Hepatocyte (in vitro differentiated cells): ENCODE measurements around the gene AKAP13. TPM values are rescaled to one million over a fixed set of nuclear protein-coding genes. Genes with fewer than 3 reads are reported as not detected.

Experiments used
- DNase-seq: peaks from one replicate; pipeline ENCODE4 v3.0.0-alpha.2; 2016; ENCODE audit warnings: low spot score
- H2AFZ ChIP-seq: fragments of 200-600 bp; sonication (generic); 2 replicates; pipeline ENCODE4 v1.6.0; 2016; ENCODE audit warnings: antibody characterized with exemption, mild to moderate bottlenecking
- H3K27ac ChIP-seq: fragments of 200-600 bp; sonication (generic); 2 replicates; pipeline ENCODE4 v1.5.1; 2016; ENCODE audit warnings: mild to moderate bottlenecking
- H3K27me3 ChIP-seq: fragments of 200-600 bp; sonication (generic); 2 replicates; pipeline ENCODE4 v1.6.1; 2016
- H3K36me3 ChIP-seq: fragments of 200-600 bp; sonication (generic); replicated peaks from 2 replicates; pipeline ENCODE4 v1.5.1; 2016; ENCODE audit warnings: low read depth; ENCODE audit not compliant: insufficient read depth
- H3K4me1 ChIP-seq: fragments of 200-600 bp; sonication (generic); 2 replicates; pipeline ENCODE4 v1.5.1; 2016; ENCODE audit warnings: mild to moderate bottlenecking, moderate library complexity; ENCODE audit not compliant: insufficient read depth
- H3K4me2 ChIP-seq: fragments of 200-600 bp; sonication (generic); 2 replicates; pipeline ENCODE4 v1.6.0; 2016
- H3K4me3 ChIP-seq: fragments of 200-600 bp; sonication (generic); 2 replicates; pipeline ENCODE4 v1.5.1; 2016; ENCODE audit warnings: mild to moderate bottlenecking
- H3K79me2 ChIP-seq: fragments of 200-600 bp; sonication (generic); 2 replicates; pipeline ENCODE4 v1.6.0; 2017; ENCODE audit warnings: mild to moderate bottlenecking
- H3K9me2 ChIP-seq: fragments of 200-600 bp; sonication (generic); replicated peaks from 2 replicates; pipeline ENCODE4 v1.6.0; 2017; ENCODE audit warnings: mild to moderate bottlenecking; ENCODE audit not compliant: insufficient read depth
- H3K9me3 ChIP-seq: fragments of 200-600 bp; sonication (generic); 2 replicates; pipeline ENCODE4 v1.5.1; 2016; ENCODE audit warnings: low read depth, mild to moderate bottlenecking
- H4K20me1 ChIP-seq: fragments of 200-600 bp; sonication (generic); 2 replicates; pipeline ENCODE4 v1.6.0; 2016; ENCODE audit warnings: mild to moderate bottlenecking; ENCODE audit not compliant: insufficient read depth, poor library complexity, severe bottlenecking
- CTCF ChIP-seq: fragments of 200-600 bp; sonication (generic); IDR thresholded peaks from 2 replicates; pipeline ENCODE4 v1.5.1; 2016; ENCODE audit warnings: antibody characterized with exemption, mild to moderate bottlenecking; ENCODE audit not compliant: poor library complexity
- EZH2 ChIP-seq: fragments of 200-600 bp; sonication (generic); IDR thresholded peaks from 2 replicates; pipeline ENCODE4 v1.6.1; 2016; ENCODE audit warnings: antibody characterized with exemption, mild to moderate bottlenecking, borderline replicate concordance
- EZH2phosphoT487 ChIP-seq: fragments of 200-600 bp; sonication (generic); IDR thresholded peaks from one replicate; pipeline ENCODE4 v1.6.1; 2018; ENCODE audit warnings: antibody characterized with exemption, mild to moderate bottlenecking, low read depth, moderate library complexity; ENCODE audit not compliant: unreplicated experiment, severe bottlenecking
- WGBS: methylation state at CpG from one replicate; pipeline ENCODE4 v1.1.6; 2016; ENCODE audit warnings: low lambda C conversion rate; ENCODE audit errors: missing lambda C conversion rate; 5-methylcytosine and 5-hydroxymethylcytosine counted together
- polyA plus RNA-seq: library from polyadenylated mRNA; unstranded; fragments of >200 nt; fragmentation: Nextera tagmentation; extraction: Ambion mirVana; gene quantifications from 2 replicates; pipeline ENCODE4 v1.2.1, GENCODE V29; 2016
- total RNA-seq: library from RNA; depleted of rRNA; stranded (reverse); fragments of >200 nt; gene quantifications from 2 replicates; pipeline ENCODE4 v1.2.3, GENCODE V29; 2014

AKAP13 gene
- total and polyA plus RNA-seq, 2 experiments from 2014 or later = 55.6 to 80.9 TPM

GRCh38 chr15:85782064-85782463, 401.7 kb downstream of the AKAP13 start:
- Histone ChIP-seq H3K4me2 (no peak overlapping the region), H3K4me3 (no peak overlapping the region), H3K79me2 (peaks cover 86% of the 10 kb centered on the region), H3K36me3 (no peaks in the 10 kb centered on the region), H3K27ac (no peak overlapping the region), H3K9me3 (no peaks in the 10 kb centered on the region), H3K4me1 (peaks cover 18% of the 10 kb centered on the region), H4K20me1 (peaks cover 7% of the 10 kb centered on the region), H3K27me3 (no peaks in the 10 kb centered on the region), H2AFZ (no peak overlapping the region), H3K9me2 (no peaks in the 10 kb centered on the region)
- TF ChIP-seq CTCF = no peak
- no peak for TF ChIP-seq EZH2
- 89% methylated on average over 6 of the region's 6 CpGs for WGBS
- no peak for DNase-seq

GRCh38 chr15:85785887-85786780, 405.7 kb downstream of the AKAP13 start:
- Histone ChIP-seq H3K9me2 (no peaks in the 10 kb centered on the region), H3K9me3 (no peaks in the 10 kb centered on the region), H3K36me3 (no peaks in the 10 kb centered on the region), H3K79me2 (peaks cover 88% of the 10 kb centered on the region), H3K4me3 (no peak overlapping the region), H3K4me2 (peak overlapping the region; percentile 13), H3K27ac (peak overlapping the region; percentile 37), H3K4me1 (peaks cover 19% of the 10 kb centered on the region), H2AFZ (no peak overlapping the region), H4K20me1 (no peaks in the 10 kb centered on the region), H3K27me3 (no peaks in the 10 kb centered on the region)
- peak; percentile 72 for DNase-seq
- WGBS = 66% methylated on average over 10 of the region's 10 CpGs
- TF ChIP-seq CTCF (no peak), EZH2 (no peak), EZH2phosphoT487 (no peak)

- H3K9me3 ChIP-seq = no peaks in the 10 kb centered on the region
- WGBS = 84% methylated on average over 3 of the region's 3 CpGs
- no peak overlapping the region for H2AFZ ChIP-seq
- no peaks in the 10 kb centered on the region for H3K27me3 ChIP-seq
- DNase-seq = no peak
- H3K4me3 ChIP-seq = no peak overlapping the region
- no peaks in the 10 kb centered on the region for H3K9me2 ChIP-seq
- H3K36me3 ChIP-seq = no peaks in the 10 kb centered on the region
- H3K79me2 ChIP-seq = peaks cover 88% of the 10 kb centered on the region
- peak overlapping the region; percentile 13 for H3K4me2 ChIP-seq
- H3K27ac ChIP-seq = peak overlapping the region; percentile 37
- TF ChIP-seq EZH2phosphoT487 = no peak
- no peaks in the 10 kb centered on the region for H4K20me1 ChIP-seq
- H3K4me1 ChIP-seq = peaks cover 19% of the 10 kb centered on the region
Measured at GRCh38 chr15:85786781-85787114, 406.3 kb downstream of the AKAP13 start.

- Histone ChIP-seq H3K9me2 (no peaks in the 10 kb centered on the region), H4K20me1 (peaks cover 5% of the 10 kb centered on the region), H3K4me1 (peaks cover 26% of the 10 kb centered on the region), H2AFZ (no peak overlapping the region), H3K27ac (no peak overlapping the region), H3K4me3 (no peak overlapping the region), H3K9me3 (no peaks in the 10 kb centered on the region), H3K27me3 (no peaks in the 10 kb centered on the region), H3K4me2 (no peak overlapping the region), H3K36me3 (no peaks in the 10 kb centered on the region), H3K79me2 (peaks cover 88% of the 10 kb centered on the region)
- WGBS = 88% methylated on average over 12 of the region's 12 CpGs
- TF ChIP-seq EZH2 (no peak), EZH2phosphoT487 (no peak), CTCF (no peak)
- DNase-seq = no peak
Measured at GRCh38 chr15:85788771-85789495, 408.5 kb downstream of the AKAP13 start.
